GM21360 (cell line): ENCODE data around the gene GPC6.
"Not testable (repeated sequence)": the region's sequence is repeated elsewhere in the genome, so short reads cannot be mapped to it uniquely, and the experiment has no call there.

Source experiments
- ATAC-seq: cut with Tn5 transposase; IDR thresholded peaks from one replicate; pipeline ENCODE4 v1.9.1; 2021; ENCODE audit warnings: mild to moderate bottlenecking, moderate library complexity; ENCODE audit not compliant: unreplicated experiment

The GPC6 gene

GRCh38 chr13:93422980-93423543, 196.5 kb downstream of the GPC6 start:
- no peak for ATAC-seq

GRCh38 chr13:93425411-93425810, 198.8 kb downstream of the GPC6 start:
- ATAC-seq = no peak

- no peak for ATAC-seq
These were observed 203.8 kb downstream of the GPC6 start for GRCh38 chr13:93430381-93430780.

- no peak for ATAC-seq
These were observed 209.0 kb downstream of the GPC6 start for GRCh38 chr13:93435651-93436050.

- no peak for ATAC-seq
These were observed 210.5 kb downstream of the GPC6 start for GRCh38 chr13:93437081-93437480.

GRCh38 chr13:93446238-93446637, 219.6 kb downstream of the GPC6 start:
- no peak for ATAC-seq

- ATAC-seq = no peak
These were observed 223.6 kb downstream of the GPC6 start for GRCh38 chr13:93450191-93450621.

- ATAC-seq = no peak
These were observed 224.2 kb downstream of the GPC6 start for GRCh38 chr13:93450761-93451160.

- not testable (repeated sequence) for ATAC-seq
These were observed 228.1 kb downstream of the GPC6 start for GRCh38 chr13:93454676-93455235.

- ATAC-seq = no peak
These were observed 229.3 kb downstream of the GPC6 start for GRCh38 chr13:93455861-93456260.

GRCh38 chr13:93460005-93460404, 233.4 kb downstream of the GPC6 start:
- no peak for ATAC-seq

GRCh38 chr13:93462151-93462550, 235.5 kb downstream of the GPC6 start:
- ATAC-seq = no peak

- ATAC-seq = no peak
These were observed 240.0 kb downstream of the GPC6 start for GRCh38 chr13:93466502-93467036.

GRCh38 chr13:93467175-93467574, 240.6 kb downstream of the GPC6 start:
- no peak for ATAC-seq

GRCh38 chr13:93468433-93468832, 241.8 kb downstream of the GPC6 start:
- no peak for ATAC-seq

GRCh38 chr13:93472296-93472695, 245.7 kb downstream of the GPC6 start:
- no peak for ATAC-seq

GRCh38 chr13:93472814-93473296, 246.2 kb downstream of the GPC6 start:
- no peak for ATAC-seq

- ATAC-seq = no peak
These were observed 247.0 kb downstream of the GPC6 start for GRCh38 chr13:93473441-93474270.

- ATAC-seq = no peak
These were observed 249.6 kb downstream of the GPC6 start for GRCh38 chr13:93476175-93476574.

GRCh38 chr13:93477238-93477637, 250.6 kb downstream of the GPC6 start:
- no peak for ATAC-seq

GRCh38 chr13:93480553-93481106, 254.0 kb downstream of the GPC6 start:
- ATAC-seq = no peak
